H1 (cell line): ENCODE measurements around the gene CBLN1. TPM values are rescaled to one million over a fixed set of nuclear protein-coding genes. Genes with fewer than 3 reads are reported as not detected.

Experiments
- CTCF ChIA-PET: fragments of 300-600 bp; sonication (Branson Sonifier 250); formaldehyde crosslinking; loops from one replicate; lab custom pipeline; 2021; ENCODE audit not compliant: partially characterized antibody; lab: Charles Lee
- POLR2A ChIA-PET: fragments of 300-600 bp; sonication (Branson Sonifier 250); formaldehyde crosslinking; loops from one replicate; lab custom pipeline; 2021; ENCODE audit warnings: inconsistent platforms; ENCODE audit not compliant: partially characterized antibody; lab: Charles Lee
- DNase-seq, 2 experiments: peaks; one replicate each; pipeline versions ENCODE4 v3.0.0 to v3.0.0-alpha.2; 2010 to 2022; ENCODE audit warnings: low spot score in 2 of 2, low read depth in 1 of 2, mixed read lengths in 1 of 2
- FAIRE-seq: peaks from 2 replicates; lab custom pipeline; 2011; peaks lifted over from hg19 to GRCh38; lab: Jason Lieb, UNC
- H2AFZ ChIP-seq: 2 replicates; pipeline ENCODE4 v1.8.1; 2012; ENCODE audit warnings: low read length, inconsistent platforms
- H2AK5ac ChIP-seq: 2 replicates; pipeline ENCODE4 v1.6.1; 2013; ENCODE audit warnings: low read depth, low read length
- H2BK120ac ChIP-seq: replicated peaks from 2 replicates; pipeline ENCODE3; 2013; ENCODE audit warnings: low read depth, low read length, inconsistent platforms
- H2BK12ac ChIP-seq: 2 replicates; pipeline ENCODE4 v1.6.1; 2013; ENCODE audit warnings: low read depth, low read length
- H2BK15ac ChIP-seq: 2 replicates; pipeline ENCODE4 v1.6.1; 2013; ENCODE audit warnings: low read length
- H2BK20ac ChIP-seq: 2 replicates; pipeline ENCODE4 v1.6.1; 2013; ENCODE audit warnings: low read length
- H2BK5ac ChIP-seq: 2 replicates; pipeline ENCODE4 v1.6.1; 2013; ENCODE audit warnings: low read depth, low read length
- H3K14ac ChIP-seq: 2 replicates; pipeline ENCODE4 v1.6.1; 2013; ENCODE audit warnings: inconsistent platforms; ENCODE audit not compliant: insufficient read length
- H3K18ac ChIP-seq: 2 replicates; pipeline ENCODE4 v1.6.1; 2013; ENCODE audit warnings: low read length; ENCODE audit errors: extremely low read depth
- H3K23ac ChIP-seq: 2 replicates; pipeline ENCODE4 v1.6.1; 2013; ENCODE audit warnings: inconsistent platforms; ENCODE audit not compliant: insufficient read length
- H3K23me2 ChIP-seq: 2 replicates; pipeline ENCODE4 v1.6.1; 2013; ENCODE audit warnings: low read depth, low read length
- H3K27ac ChIP-seq: 2 replicates; pipeline ENCODE4 v1.6.1; 2011; ENCODE audit warnings: low read depth, low read length, inconsistent platforms
- H3K27me3 ChIP-seq, 4 experiments: replicated peaks in 1 of 4; 1 replicate in 1 of 4; 2 replicates in 3 of 4; pipeline versions ENCODE4 v1.6.1 to v1.8.1; 2011 to 2013; ENCODE audit warnings: low read length in 3 of 4, mild to moderate bottlenecking in 3 of 4, inconsistent platforms in 2 of 4, mixed read lengths in 2 of 4, moderate library complexity in 1 of 4; ENCODE audit not compliant: control insufficient read depth in 3 of 4, insufficient read depth in 3 of 4; ENCODE audit errors: extremely low read depth in 1 of 4
- H3K36me3 ChIP-seq, 4 experiments: 2 replicates each; pipeline versions ENCODE4 v1.6.1 to v1.8.1; 2011 to 2013; ENCODE audit warnings: mild to moderate bottlenecking in 4 of 4, low read length in 3 of 4, moderate library complexity in 2 of 4, control low read depth in 1 of 4, inconsistent platforms in 1 of 4; ENCODE audit not compliant: insufficient read depth in 4 of 4, control insufficient read depth in 2 of 4
- H3K4ac ChIP-seq: replicated peaks from 2 replicates; pipeline ENCODE3; 2013; ENCODE audit warnings: low read length, low read depth, mixed read lengths, inconsistent platforms; ENCODE audit not compliant: insufficient read length
- H3K4me1 ChIP-seq, 4 experiments: replicated peaks in 1 of 4; 1 replicate in 1 of 4; 2 replicates in 3 of 4; pipeline versions ENCODE4 v1.6.1 to v1.8.1; 2011 to 2013; ENCODE audit warnings: low read length in 3 of 4, inconsistent platforms in 2 of 4, mixed read lengths in 1 of 4; ENCODE audit not compliant: insufficient read depth in 4 of 4, control insufficient read depth in 3 of 4
- H3K4me2 ChIP-seq, 2 experiments: 2 replicates each; pipeline versions ENCODE4 v1.6.1 to v1.8.1; 2011 to 2013; ENCODE audit warnings: low read depth in 2 of 2, low read length in 2 of 2, control low read depth in 1 of 2, inconsistent platforms in 1 of 2, mild to moderate bottlenecking in 1 of 2; ENCODE audit not compliant: insufficient read depth in 1 of 2
- H3K4me3 ChIP-seq, 4 experiments: fragments of 200-600, 300-600 bp in 1 of 4; sonication (generic), shearing (Covaris generic), sonication (Bioruptor Twin) in 1 of 4; 2 replicates each; pipeline versions ENCODE4 v1.5.1 to v1.8.1; 2011 to 2016; ENCODE audit warnings: low read length in 4 of 4, low read depth in 3 of 4, control low read depth in 2 of 4, inconsistent platforms in 2 of 4, mild to moderate bottlenecking in 2 of 4, mixed read lengths in 1 of 4, moderate library complexity in 1 of 4; ENCODE audit not compliant: insufficient read depth in 2 of 4; ENCODE audit errors: extremely low read depth in 1 of 4
- H3K56ac ChIP-seq: replicated peaks from 2 replicates; pipeline ENCODE3; 2013; ENCODE audit warnings: low read depth, mild to moderate bottlenecking, mixed read lengths, low read length, inconsistent platforms; ENCODE audit not compliant: insufficient read length
- H3K79me1 ChIP-seq: 2 replicates; pipeline ENCODE4 v1.6.1; 2013; ENCODE audit warnings: low read depth, low read length, control low read depth
- H3K79me2 ChIP-seq, 2 experiments: 2 replicates each; pipeline versions ENCODE4 v1.6.1 to v1.8.1; 2012 to 2013; ENCODE audit warnings: low read length in 2 of 2, mild to moderate bottlenecking in 2 of 2, inconsistent platforms in 1 of 2; ENCODE audit not compliant: insufficient read depth in 2 of 2, control insufficient read depth in 1 of 2
- H3K9ac ChIP-seq, 4 experiments: replicated peaks in 1 of 4; 1 replicate in 1 of 4; 2 replicates in 3 of 4; pipeline versions ENCODE4 v1.6.1 to v1.8.1; 2011 to 2013; ENCODE audit warnings: low read depth in 3 of 4, low read length in 3 of 4, control low read depth in 2 of 4, mild to moderate bottlenecking in 2 of 4, moderate library complexity in 2 of 4, inconsistent platforms in 1 of 4; ENCODE audit errors: extremely low read depth in 1 of 4
- H3K9me3 ChIP-seq, 2 experiments: 2 replicates each; pipeline versions ENCODE4 v1.6.1 to v1.8.1; 2012 to 2013; ENCODE audit warnings: mild to moderate bottlenecking in 2 of 2, moderate library complexity in 2 of 2, control low read depth in 1 of 2, inconsistent platforms in 1 of 2, low read depth in 1 of 2, low read length in 1 of 2, mixed read lengths in 1 of 2; ENCODE audit not compliant: insufficient read depth in 2 of 2
- H4K20me1 ChIP-seq, 2 experiments: replicated peaks in 1 of 2; 2 replicates each; pipeline versions ENCODE3 to v1.8.1; 2011 to 2013; ENCODE audit warnings: inconsistent platforms in 2 of 2, low read length in 2 of 2, mild to moderate bottlenecking in 1 of 2; ENCODE audit not compliant: insufficient read depth in 2 of 2, control insufficient read depth in 1 of 2
- H4K5ac ChIP-seq: 2 replicates; pipeline ENCODE4 v1.6.1; 2013; ENCODE audit warnings: low read length, low read depth, mixed read lengths, inconsistent platforms; ENCODE audit not compliant: insufficient read length
- H4K8ac ChIP-seq: 2 replicates; pipeline ENCODE4 v1.8.0; 2013; ENCODE audit warnings: mild to moderate bottlenecking, moderate library complexity, low read length, inconsistent platforms; ENCODE audit not compliant: insufficient read depth; ENCODE audit errors: extremely low read depth
- H4K91ac ChIP-seq: replicated peaks from 2 replicates; pipeline ENCODE3; 2013; ENCODE audit warnings: low read length, mixed read lengths, inconsistent platforms; ENCODE audit not compliant: insufficient read length
- BRCA1 ChIP-seq: IDR thresholded peaks from 2 replicates; pipeline ENCODE4 v1.6.1; 2012; ENCODE audit warnings: low read depth, low read length, improper control_type of control experiment
- CEBPB ChIP-seq: IDR thresholded peaks from 2 replicates; pipeline ENCODE4 v1.6.1; 2012; ENCODE audit warnings: low read depth, low read length
- CTBP2 ChIP-seq: IDR thresholded peaks from 2 replicates; pipeline ENCODE4 v1.7.0; 2011; ENCODE audit warnings: borderline replicate concordance, mild to moderate bottlenecking, moderate library complexity, mixed read lengths, low read length; ENCODE audit not compliant: insufficient read depth, insufficient read length
- E2F6 ChIP-seq: IDR thresholded peaks from 2 replicates; pipeline ENCODE4 v1.6.1; 2012; ENCODE audit warnings: inconsistent platforms
- HDAC2 ChIP-seq, 2 experiments: fragments of 300-600 bp in 1 of 2; sonication (generic) in 1 of 2; IDR thresholded peaks; 2 replicates each; pipeline ENCODE4 v1.6.1; 2011 to 2012; ENCODE audit warnings: low read depth in 2 of 2, low read length in 2 of 2, mild to moderate bottlenecking in 2 of 2, moderate library complexity in 2 of 2, borderline replicate concordance in 1 of 2, inconsistent platforms in 1 of 2
- NRF1 ChIP-seq: IDR thresholded peaks from 2 replicates; pipeline ENCODE4 v1.6.1; 2011; ENCODE audit warnings: mild to moderate bottlenecking, low read depth, low read length, improper control_type of control experiment
- POLR2A ChIP-seq, 2 experiments: IDR thresholded peaks; 1 replicate in 1 of 2; 2 replicates in 1 of 2; pipeline ENCODE4 v1.6.1; 2011; ENCODE audit warnings: low read depth in 2 of 2, low read length in 2 of 2, mild to moderate bottlenecking in 2 of 2; ENCODE audit errors: control extremely low read depth in 1 of 2
- RAD21 ChIP-seq, 2 experiments: IDR thresholded peaks in 1 of 2; conservative IDR thresholded peaks in 1 of 2; 2 replicates each; pipeline ENCODE4 v1.6.1; 2011; ENCODE audit warnings: low read depth in 2 of 2, low read length in 2 of 2, improper control_type of control experiment in 1 of 2, inconsistent platforms in 1 of 2, mild to moderate bottlenecking in 1 of 2, moderate library complexity in 1 of 2
- RNF2 ChIP-seq: fragments of 200-900, 300-1000 bp; sonication (generic); IDR thresholded peaks from 2 replicates; pipeline ENCODE4 v1.7.1; 2016; ENCODE audit warnings: borderline replicate concordance, low read depth, mild to moderate bottlenecking, antibody characterized with exemption, low read length; ENCODE audit not compliant: poor library complexity, severe bottlenecking; ENCODE audit errors: missing control alignments
- SRF ChIP-seq: IDR thresholded peaks from 2 replicates; pipeline ENCODE4 v1.6.1; 2011; ENCODE audit warnings: mild to moderate bottlenecking, low read depth, low read length, moderate library complexity
- WGBS, 2 experiments: shearing (Covaris generic) in 1 of 2; methylation state at CpG; one replicate each; pipeline versions ENCODE4 v1.1.6 to v1.1.7; 2013 to 2015; ENCODE audit warnings: low lambda C conversion rate in 2 of 2, mixed read lengths in 2 of 2, inconsistent platforms in 1 of 2, low coverage in 1 of 2, missing lambda C conversion rate in 1 of 2; ENCODE audit not compliant: insufficient replicate concordance in 2 of 2, insufficient coverage in 1 of 2, insufficient read length in 1 of 2; ENCODE audit errors: extremely low coverage in 1 of 2, missing lambda C conversion rate in 1 of 2; 5-methylcytosine and 5-hydroxymethylcytosine counted together
- polyA plus RNA-seq, 7 experiments: library from polyadenylated mRNA; depleted of rRNA in 3 of 7; stranded (reverse) in 5 of 7; unstranded in 2 of 7; fragments of >200 nt in 5 of 7; fragments of 200-250 nt in 2 of 7; gene quantifications; 1 replicate in 5 of 7; 2 replicates in 1 of 7; 4 replicates in 1 of 7; pipeline versions ENCODE4 v1.2.1 to v1.2.3, GENCODE V29; 2011 to 2013; ENCODE audit warnings: missing spikeins in 2 of 7, mixed read lengths in 2 of 7
- total RNA-seq: library from RNA; stranded (reverse); fragmentation: NEBNext Ultra II Directional; extraction: Animal tissue kit (Norgen Biotek cat#: 25700); gene quantifications from 2 replicates; pipeline ENCODE4 v1.2.1, GENCODE V29; 2021

CBLN1 gene
- total and polyA plus RNA-seq, 2 of the 8 experiments (the other 6 are each of a cell fraction or from before 2014, with no cell fraction given), result 0.97 to 7.1 TPM

- H2BK5ac ChIP-seq, result no peak overlapping the region
- no peak overlapping the region for H2BK120ac ChIP-seq
- H3K79me1 ChIP-seq, result no peaks in the 10 kb centered on the region
- no peak overlapping the region for H2AK5ac ChIP-seq
- no peak overlapping the region for H4K8ac ChIP-seq
- no peak overlapping the region for H3K18ac ChIP-seq
- no peaks in the 10 kb centered on the region for H3K27me3 ChIP-seq
- TF ChIP-seq HDAC2 (IDR thresholded peaks at IDR 0.05; ENCODE audit: borderline replicate concordance in 1 of 2, low read depth in 2 of 2, low read length in 2 of 2) (no peak), E2F6 (no peak), NRF1 (no peak), RNF2 (no peak), SRF (no peak), CEBPB (no peak), BRCA1 (no peak), RAD21 (IDR thresholded peaks at IDR 0.05 in 1 of 2, conservative IDR thresholded peaks at IDR 0.05 in 1 of 2; ENCODE audit: low read depth in 2 of 2, low read length in 2 of 2) (no peak), CTBP2 (no peak), POLR2A (IDR thresholded peaks at IDR 0.05; ENCODE audit: control extremely low read depth in 1 of 2, low read depth in 2 of 2, low read length in 2 of 2) (no peak)
- TF ChIP-seq, all 59 proteins: peak for 0
- H2BK12ac ChIP-seq, result no peak overlapping the region
- no peaks in the 10 kb centered on the region for H4K20me1 ChIP-seq
- H3K4ac ChIP-seq, result no peak overlapping the region
- H3K23ac ChIP-seq, result no peak overlapping the region
- no peaks in the 10 kb centered on the region for H3K79me2 ChIP-seq
- no peak overlapping the region for H3K9ac ChIP-seq
- H3K4me1 ChIP-seq, result peaks cover 0 to 4% (median 0%) of the 10 kb centered on the region in 4 experiments; a peak in 2 of 7 replicates
- no peak overlapping the region for H3K4me3 ChIP-seq
- H3K23me2 ChIP-seq, result no peaks in the 10 kb centered on the region
- no peak overlapping the region for H4K91ac ChIP-seq
- no peak overlapping the region for H3K4me2 ChIP-seq
- no peak for FAIRE-seq
- no peaks in the 10 kb centered on the region for H3K9me3 ChIP-seq
- no peak overlapping the region for H2AFZ ChIP-seq
- no peak overlapping the region for H3K27ac ChIP-seq
- no peak overlapping the region for H4K5ac ChIP-seq
- no peak overlapping the region for H3K14ac ChIP-seq
- WGBS, 2 experiments, result 96% methylated on average over 2 of the region's 2 CpGs; no CpG with 5 or more reads in 1 of the 2 experiments
- ChIA-PET CTCF (no interaction called here), POLR2A (no interaction called here)
- DNase-seq, result no peak
- H2BK15ac ChIP-seq, result no peak overlapping the region
- H2BK20ac ChIP-seq, result no peak overlapping the region
- no peak overlapping the region for H3K56ac ChIP-seq
- no peaks in the 10 kb centered on the region for H3K36me3 ChIP-seq
Measured at GRCh38 chr16:49307176-49307575, 25.5 kb upstream of the CBLN1 start.
